Chondrocyte (in vitro differentiated cells): ENCODE results near the gene ACTR5. TPM values are rescaled to one million over a fixed set of nuclear protein-coding genes. Genes with fewer than 3 reads are reported as not detected.

Experiments
- DNase-seq: peaks from one replicate; pipeline ENCODE4 v3.0.0; 2021; ENCODE audit warnings: mixed read lengths, low spot score
- H3K27ac Mint-ChIP-seq: one replicate; pipeline ENCODE4 v1.8.0; 2021; ENCODE audit warnings: mild to moderate bottlenecking, moderate library complexity, mixed read lengths; ENCODE audit not compliant: unreplicated experiment
- H3K27me3 Mint-ChIP-seq: 2 replicates; pipeline ENCODE4 v1.8.0; 2021; ENCODE audit warnings: low read depth, mixed read lengths
- H3K36me3 Mint-ChIP-seq: 2 replicates; pipeline ENCODE4 v1.8.0; 2021; ENCODE audit warnings: low read depth, mixed read lengths
- H3K4me1 Mint-ChIP-seq: 2 replicates; pipeline ENCODE4 v1.8.0; 2021; ENCODE audit warnings: low read depth, mild to moderate bottlenecking, mixed read lengths
- H3K4me3 Mint-ChIP-seq: one replicate; pipeline ENCODE4 v1.8.0; 2021; ENCODE audit warnings: mild to moderate bottlenecking, moderate library complexity, mixed read lengths; ENCODE audit not compliant: unreplicated experiment
- H3K9me3 Mint-ChIP-seq: 2 replicates; pipeline ENCODE4 v1.8.0; 2021; ENCODE audit warnings: low read depth, mixed read lengths
- total RNA-seq: library from RNA; stranded (reverse); gene quantifications from 3 replicates; pipeline ENCODE4 v1.2.1, GENCODE V29; 2021
- TF ChIP-seq, protein P1 (sequence below): fragments of 200-600 bp; sonication (generic); IDR thresholded peaks from 2 replicates; pipeline ENCODE4 v1.5.0; 2021; ENCODE audit warnings: antibody characterized with exemption, mild to moderate bottlenecking, moderate library complexity

The ACTR5 gene
- total RNA-seq, 1 donor from 2014 or later = 4.9 TPM

DNA sequence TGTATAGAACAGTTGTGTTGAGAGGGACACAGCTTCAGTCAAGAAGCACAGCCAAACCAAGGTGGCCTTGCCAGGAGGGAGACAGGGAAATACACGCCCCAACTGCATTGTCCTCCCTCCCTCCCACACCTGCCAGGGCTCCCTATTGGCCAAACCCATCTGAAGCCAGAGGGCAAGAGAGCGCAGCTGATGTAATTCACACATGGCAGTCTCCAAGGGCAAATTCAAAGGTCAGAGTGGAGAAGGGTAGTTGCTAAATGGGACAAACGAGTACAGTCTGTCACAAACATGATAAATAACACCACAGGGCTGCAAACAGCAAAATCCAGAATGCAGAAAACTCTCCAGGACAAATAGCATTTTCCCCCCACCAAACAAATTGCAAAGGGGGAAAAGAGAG, 34.0 kb downstream of the ACTR5 start:
- TF ChIP-seq, protein P1, sequence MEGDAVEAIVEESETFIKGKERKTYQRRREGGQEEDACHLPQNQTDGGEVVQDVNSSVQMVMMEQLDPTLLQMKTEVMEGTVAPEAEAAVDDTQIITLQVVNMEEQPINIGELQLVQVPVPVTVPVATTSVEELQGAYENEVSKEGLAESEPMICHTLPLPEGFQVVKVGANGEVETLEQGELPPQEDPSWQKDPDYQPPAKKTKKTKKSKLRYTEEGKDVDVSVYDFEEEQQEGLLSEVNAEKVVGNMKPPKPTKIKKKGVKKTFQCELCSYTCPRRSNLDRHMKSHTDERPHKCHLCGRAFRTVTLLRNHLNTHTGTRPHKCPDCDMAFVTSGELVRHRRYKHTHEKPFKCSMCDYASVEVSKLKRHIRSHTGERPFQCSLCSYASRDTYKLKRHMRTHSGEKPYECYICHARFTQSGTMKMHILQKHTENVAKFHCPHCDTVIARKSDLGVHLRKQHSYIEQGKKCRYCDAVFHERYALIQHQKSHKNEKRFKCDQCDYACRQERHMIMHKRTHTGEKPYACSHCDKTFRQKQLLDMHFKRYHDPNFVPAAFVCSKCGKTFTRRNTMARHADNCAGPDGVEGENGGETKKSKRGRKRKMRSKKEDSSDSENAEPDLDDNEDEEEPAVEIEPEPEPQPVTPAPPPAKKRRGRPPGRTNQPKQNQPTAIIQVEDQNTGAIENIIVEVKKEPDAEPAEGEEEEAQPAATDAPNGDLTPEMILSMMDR = no peak
- Mint-ChIP-seq H3K4me3 (no peak overlapping the region), H3K27ac (no peak overlapping the region)

DNA sequence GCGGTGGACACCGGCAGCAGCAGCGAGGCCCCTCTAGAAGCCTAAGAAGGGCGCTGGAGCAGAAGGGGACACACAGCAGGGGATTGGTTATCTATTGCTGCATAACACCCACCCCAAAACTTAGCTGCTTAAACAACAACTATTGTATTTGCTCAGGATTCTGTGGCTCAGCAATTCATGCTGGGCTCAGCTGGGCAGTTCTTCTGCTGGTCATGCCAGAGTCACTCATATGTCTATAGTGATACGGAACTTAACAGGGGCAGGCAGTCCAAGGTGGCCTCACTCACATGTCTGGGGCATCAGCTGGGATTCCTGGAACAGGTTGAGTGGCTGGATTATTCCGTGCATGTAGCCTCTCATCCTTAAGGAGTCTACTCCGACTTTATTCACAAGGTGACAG, 39.6 kb downstream of the ACTR5 start:
- H3K27ac Mint-ChIP-seq = no peak overlapping the region
- no peak for DNase-seq
- H3K4me1 Mint-ChIP-seq = peaks cover 3% of the 10 kb centered on the region
- H3K36me3 Mint-ChIP-seq = no peaks in the 10 kb centered on the region
- H3K4me3 Mint-ChIP-seq = no peak overlapping the region
- peaks cover 3% of the 10 kb centered on the region for H3K27me3 Mint-ChIP-seq
- TF ChIP-seq, protein P1 = no peak
- H3K9me3 Mint-ChIP-seq = no peaks in the 10 kb centered on the region

More for the DNA sequence above, 34.0 kb downstream of the ACTR5 start:
- no peaks in the 10 kb centered on the region for H3K36me3 Mint-ChIP-seq
- no peak for DNase-seq
- no peaks in the 10 kb centered on the region for H3K9me3 Mint-ChIP-seq
- no peaks in the 10 kb centered on the region for H3K27me3 Mint-ChIP-seq
- H3K4me1 Mint-ChIP-seq = peaks cover 3% of the 10 kb centered on the region

DNA sequence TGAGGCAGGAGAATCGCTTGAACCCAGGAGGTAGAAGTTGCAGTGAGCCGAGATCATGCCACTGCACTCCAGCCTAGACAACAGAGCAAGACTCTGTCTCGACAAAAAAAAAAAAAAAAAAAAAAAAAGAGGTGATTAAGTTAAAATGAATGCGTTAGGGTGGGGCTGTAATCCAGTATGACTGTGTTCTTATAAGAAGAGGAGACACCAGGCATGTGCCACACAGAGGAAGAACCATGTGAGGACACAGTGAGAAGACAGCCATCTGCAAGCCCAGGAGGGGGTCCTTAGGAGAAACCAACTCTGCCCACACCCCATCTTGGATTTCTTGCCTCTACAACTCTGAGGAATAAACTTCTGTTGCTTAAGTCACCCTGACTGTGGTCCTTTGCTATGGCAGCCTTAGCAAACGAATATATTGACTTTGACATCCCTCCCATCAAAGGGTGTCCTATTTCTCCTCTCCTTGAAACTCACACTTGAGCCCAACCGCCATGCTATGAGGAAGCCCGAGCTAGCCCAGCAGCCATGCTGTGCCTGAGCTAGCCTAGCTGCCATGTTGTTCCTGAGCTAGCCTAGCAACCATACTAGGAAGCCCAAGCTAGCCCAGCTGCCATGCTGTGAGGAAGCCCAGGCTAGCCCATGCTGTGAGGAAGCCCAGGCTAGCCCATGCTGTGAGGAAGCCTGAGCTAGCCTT, 41.4 kb downstream of the ACTR5 start:
- Mint-ChIP-seq H3K4me3 (no peak overlapping the region), H3K27me3 (peaks cover 3% of the 10 kb centered on the region), H3K27ac (no peak overlapping the region), H3K4me1 (peaks cover 3% of the 10 kb centered on the region), H3K9me3 (no peaks in the 10 kb centered on the region), H3K36me3 (no peaks in the 10 kb centered on the region)
- TF ChIP-seq, protein P1 = no peak
- DNase-seq = no peak

DNA sequence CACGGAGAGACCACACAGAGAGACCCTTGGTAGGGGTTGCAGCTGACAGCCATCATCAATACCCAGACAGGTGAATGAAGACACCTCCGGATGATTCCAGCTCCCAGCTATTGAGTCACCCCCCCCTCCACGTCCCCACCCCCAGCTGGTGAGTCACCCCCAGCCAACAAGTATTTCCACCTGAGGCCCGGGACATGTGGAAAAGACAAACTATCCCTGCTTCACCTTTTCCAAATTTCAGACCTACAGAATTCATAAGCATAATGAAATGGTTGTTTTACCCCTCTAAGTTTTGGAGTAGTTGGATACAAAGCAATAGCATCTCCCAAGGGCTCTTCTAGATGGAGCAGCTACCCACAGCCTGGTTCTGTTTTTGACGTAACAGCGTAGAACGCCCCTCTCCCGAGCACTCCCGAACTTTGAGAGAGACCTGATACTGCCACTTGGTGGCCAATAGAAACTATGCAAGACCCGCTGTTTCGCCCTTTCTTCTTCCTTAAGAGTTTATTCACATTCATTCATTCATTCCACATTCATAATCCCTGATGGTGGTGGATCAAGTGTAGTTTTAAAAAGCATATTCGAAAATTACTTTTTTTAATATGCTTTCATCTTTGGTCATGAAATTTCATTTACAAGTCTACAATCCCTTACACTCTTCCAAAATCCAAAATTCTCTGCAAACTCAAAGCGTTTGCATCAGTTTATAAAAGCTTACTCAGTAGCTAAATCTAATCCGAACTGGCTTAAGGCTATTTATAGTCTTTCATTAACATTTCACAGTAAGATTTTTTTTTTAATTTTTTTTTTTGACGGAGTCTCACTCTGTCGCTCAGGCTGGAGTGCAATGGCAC, 42.2 kb downstream of the ACTR5 start:
- H3K9me3 Mint-ChIP-seq = no peaks in the 10 kb centered on the region
- H3K4me1 Mint-ChIP-seq = peaks cover 3% of the 10 kb centered on the region
- no peak for DNase-seq
- peaks cover 6% of the 10 kb centered on the region for H3K27me3 Mint-ChIP-seq
- no peak overlapping the region for H3K4me3 Mint-ChIP-seq
- TF ChIP-seq, protein P1 = peak; percentile 79
- no peaks in the 10 kb centered on the region for H3K36me3 Mint-ChIP-seq
- no peak overlapping the region for H3K27ac Mint-ChIP-seq

DNA sequence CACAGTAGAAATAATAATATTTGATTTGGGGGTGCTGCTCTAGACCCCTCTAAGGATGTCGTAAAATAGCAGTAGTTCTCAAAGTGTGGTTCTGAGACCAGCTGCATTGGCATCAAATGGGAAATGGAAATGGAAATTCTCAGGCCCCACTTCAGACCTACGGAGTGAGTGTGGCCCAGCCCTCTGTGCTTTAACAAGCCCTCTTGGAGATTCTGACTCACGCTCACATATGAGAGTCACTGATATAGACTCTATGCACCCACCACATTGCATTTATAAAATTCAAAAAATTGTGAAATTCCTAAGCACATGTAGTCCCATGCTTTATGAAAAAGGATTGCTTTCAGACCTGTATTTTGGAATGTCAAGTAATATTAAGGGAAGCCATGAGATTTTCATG, 43.0 kb downstream of the ACTR5 start:
- Mint-ChIP-seq H3K4me1 (peaks cover 3% of the 10 kb centered on the region), H3K27me3 (peaks cover 10% of the 10 kb centered on the region)
- no peak for DNase-seq

More for the DNA sequence above, 43.0 kb downstream of the ACTR5 start:
- H3K9me3 Mint-ChIP-seq = no peaks in the 10 kb centered on the region
- TF ChIP-seq, protein P1 = no peak
- no peak overlapping the region for H3K4me3 Mint-ChIP-seq
- no peaks in the 10 kb centered on the region for H3K36me3 Mint-ChIP-seq
- no peak overlapping the region for H3K27ac Mint-ChIP-seq
